Superior temporal gyrus (tissue), 1 donor: ENCODE data around the gene DAPK1.

Experiments
- DNase-seq: peaks from one replicate; pipeline ENCODE4 v3.0.0-alpha.2; 2016; ENCODE audit errors: extremely low spot score

Gene DAPK1

DNA sequence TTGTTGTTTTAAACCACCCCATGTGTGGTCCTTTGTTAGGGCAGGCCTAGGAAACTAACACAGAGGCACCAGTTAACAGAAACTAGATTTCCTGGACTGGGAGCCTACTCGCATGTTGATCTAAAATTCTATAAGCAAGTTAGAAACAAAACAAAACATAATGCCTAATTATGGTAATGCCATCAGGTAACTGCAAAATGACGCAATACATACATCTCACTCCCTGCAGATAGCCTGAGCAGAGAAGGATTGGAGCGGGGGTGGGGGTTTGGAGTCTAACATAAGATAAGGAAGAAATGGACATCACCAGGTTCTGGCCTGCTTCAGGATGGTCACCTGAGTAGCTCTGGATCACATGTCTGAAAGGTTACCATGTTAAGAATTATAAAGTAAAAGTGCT, 114.9 kb downstream of the DAPK1 start:
- DNase-seq: no peak

DNA sequence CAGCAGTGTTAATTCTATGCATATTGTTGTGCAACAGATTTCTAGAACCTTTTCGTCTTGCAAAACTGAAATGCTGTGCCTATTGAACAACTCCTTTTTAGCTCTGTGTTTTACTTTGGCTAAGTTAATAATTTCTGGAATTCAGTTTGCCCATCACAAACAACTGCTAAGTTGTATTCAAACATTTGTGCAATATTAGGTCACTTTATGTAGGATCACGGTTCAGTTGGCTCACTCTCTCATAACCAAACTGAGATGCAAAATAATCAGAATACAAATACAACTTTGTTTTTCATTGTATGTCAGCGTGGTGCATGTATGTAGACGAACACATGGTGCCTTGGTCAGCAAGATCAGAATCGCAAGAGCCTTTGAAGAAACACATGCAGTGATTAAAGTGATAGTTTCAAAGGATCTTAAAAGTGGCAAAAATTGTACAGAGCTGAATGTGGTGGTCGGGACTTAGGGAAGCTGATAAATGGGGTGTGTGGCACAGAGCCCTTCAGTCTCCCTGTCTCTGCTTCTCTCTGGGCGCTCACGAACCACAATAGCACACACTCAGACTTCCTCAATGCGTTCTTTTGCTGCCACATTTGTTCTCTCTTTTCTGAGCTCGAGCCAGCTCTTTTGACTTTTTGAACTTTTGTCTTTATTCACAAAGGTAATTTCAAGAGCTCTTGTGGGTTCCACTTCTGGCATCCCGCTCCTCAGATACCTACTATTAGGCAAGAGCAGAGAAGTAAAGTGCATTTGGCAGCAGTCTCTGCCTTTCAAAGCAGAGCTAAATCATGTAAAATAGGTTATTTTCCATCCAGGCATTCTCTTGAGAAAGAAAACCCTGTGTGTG, 115.8 kb downstream of the DAPK1 start:
- no peak for DNase-seq

DNA sequence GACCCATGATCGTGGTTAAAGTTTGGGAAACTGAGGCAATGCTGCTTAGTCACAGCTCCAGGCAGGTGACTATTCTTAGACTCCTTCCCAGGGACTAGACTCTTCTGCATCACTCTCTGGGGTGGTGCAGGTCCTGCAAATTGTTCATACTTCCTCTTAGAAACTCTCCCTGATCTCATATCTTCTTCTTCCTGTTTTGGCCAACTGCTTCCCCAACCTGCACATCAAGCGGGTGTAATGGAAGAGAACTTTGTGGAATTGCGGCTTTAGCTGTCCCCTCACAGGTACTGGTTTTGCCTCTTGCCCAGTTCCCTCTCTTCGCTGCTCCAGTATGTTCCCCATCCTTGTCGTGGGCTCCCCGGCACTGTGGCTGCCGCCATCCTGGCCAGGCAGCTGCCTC, 116.7 kb downstream of the DAPK1 start:
- no peak for DNase-seq

DNA sequence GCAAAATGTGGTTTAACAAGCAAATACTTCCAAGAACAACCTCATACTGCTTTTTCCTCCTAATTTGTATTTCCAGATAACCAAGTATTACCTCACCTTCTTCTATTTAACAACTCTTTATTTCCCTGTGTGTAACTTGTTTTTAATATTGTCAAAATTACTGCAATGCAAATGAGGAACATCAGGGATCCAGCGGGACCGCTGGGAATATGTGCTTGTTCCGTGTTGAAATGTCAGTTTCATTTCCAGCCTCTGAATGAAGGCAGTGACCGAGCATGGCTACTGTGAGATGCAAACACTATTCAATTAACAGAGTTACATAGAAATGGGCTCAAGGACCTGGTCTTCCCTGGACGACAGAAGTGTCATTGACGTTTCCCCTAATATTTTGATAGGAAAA, 117.5 kb downstream of the DAPK1 start:
- no peak for DNase-seq

DNA sequence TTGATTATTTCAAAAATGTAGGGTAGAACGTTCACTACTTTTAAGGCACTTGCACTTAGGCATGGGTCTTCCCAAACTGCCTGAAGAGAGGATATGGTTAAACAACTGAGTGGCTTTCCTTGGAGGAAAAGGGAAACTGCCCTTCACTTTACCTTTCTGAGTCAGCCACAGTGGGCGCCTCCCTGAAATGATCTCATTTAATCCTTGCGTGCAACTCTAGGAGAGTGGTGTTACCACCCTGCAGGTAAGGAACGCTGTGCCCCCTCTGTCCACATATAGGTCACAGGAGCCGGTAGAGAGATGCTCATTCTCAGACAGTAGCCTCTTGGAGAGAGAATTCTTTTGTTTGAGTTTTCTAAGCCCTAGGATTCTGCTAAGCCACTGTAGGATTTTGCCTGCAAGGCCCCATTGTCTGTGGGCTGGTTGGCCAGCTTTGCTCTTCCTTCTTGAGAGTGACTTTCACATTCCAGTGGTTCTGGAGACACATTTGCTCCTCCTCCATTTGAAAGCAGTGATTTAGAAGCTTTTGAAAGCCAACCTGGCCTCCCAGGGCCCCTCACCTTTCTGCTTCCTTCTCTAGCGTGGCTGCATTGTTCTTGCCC, 118.0 kb downstream of the DAPK1 start:
- DNase-seq: no peak

DNA sequence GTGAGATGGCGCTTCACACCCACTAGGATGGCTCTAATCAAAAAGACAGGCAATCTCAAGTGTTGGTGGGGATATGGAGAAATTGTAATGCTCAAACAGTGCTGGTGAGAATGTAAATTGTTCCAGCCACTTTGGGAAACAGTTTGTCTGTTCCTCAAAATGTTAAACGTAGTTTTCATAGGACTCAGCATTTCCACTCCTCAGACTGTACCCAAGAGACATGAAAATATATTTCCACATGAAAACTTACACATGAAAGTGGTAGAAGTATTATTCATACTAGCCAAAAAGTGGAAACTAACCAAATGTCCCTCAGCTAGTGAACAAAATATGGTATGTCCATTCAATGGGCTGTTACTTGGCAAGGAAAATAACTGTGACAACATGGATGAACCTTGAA, 120.6 kb downstream of the DAPK1 start:
- DNase-seq: no peak

DNA sequence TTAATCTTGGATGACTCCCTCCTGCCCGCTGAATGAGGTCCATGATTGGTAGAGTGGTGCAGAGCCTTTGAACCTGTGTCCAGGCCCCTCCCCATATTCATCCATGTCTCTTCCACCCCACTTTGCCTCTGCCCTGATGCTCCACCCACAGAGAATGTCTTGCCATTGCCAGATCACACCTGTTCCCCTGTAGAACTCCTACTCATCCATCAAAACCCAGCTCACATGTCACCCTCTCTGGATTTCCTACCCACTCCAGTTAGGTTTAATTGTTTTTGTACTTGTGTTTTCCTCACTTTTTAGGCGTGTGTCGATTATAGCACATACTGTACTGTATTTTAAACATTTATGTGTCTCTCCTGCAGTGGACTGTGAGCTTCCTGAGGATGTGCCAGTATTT, 121.3 kb downstream of the DAPK1 start:
- no peak for DNase-seq

DNA sequence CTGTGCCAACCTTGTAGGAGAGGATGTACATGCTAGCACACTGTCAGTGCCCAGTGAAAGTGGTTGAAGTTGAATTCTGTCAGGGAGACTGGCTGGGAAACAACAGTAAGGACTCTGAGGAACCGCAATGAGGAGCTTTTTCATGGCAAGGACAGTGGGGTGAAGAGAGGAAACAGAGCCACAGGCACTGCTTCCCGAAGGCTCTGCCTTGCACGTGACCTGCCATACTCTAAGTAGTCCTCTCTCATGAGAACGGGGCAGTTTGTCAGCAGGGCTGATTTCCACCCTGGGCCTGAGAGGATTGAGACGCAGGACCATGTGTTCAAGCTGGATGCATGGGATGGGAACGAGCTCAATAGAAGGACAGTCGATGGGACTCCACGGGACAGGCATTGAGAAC, 121.7 kb downstream of the DAPK1 start:
- no peak for DNase-seq

DNA sequence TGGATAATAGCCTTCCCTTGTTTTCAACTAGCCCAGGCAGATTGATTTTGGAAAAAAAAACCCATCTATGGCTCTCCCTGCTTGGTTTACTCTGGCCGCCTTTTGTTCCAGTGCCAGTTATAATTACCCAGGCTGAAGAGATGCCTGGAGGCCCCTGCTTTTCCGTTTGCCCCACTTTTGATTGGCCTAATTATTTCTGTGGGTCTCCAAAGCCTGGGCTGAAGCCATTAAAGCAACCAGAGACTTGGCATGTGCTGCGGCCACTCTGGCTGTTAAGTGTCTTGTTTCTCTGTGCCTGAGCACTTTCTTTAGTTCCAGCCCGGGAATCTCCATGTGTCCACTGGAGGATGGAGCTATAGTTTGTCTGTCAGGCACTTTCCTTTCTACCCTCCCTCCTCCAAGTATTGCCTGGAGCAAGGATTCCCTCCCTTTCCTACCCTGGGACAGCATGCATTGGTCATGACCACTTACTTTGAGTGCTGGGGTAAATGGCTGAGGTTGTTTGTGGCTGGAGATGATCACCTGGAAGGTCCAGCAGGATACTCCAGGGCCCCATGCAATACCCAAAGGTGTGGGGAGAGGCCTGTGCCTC, 123.2 kb downstream of the DAPK1 start:
- DNase-seq: no peak

DNA sequence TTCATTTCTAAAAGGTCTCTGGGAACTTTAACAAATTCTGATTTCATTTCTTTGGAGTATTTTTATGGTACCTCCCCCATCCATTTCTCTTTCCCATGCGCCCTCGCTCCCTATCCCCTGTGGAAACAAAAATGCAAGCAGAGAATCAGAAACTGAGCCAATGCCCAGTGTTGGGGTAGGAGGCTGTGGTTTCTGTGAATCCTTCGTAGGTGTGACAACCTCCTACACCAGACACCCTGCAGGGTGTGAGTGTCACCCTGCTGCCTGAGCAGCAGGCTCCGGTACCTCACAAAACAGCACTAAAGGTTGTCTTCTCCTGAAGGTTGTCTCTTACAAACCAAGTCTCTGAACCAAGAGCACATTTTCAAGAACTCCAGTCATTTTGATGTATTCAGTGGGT, 124.4 kb downstream of the DAPK1 start:
- DNase-seq: no peak

DNA sequence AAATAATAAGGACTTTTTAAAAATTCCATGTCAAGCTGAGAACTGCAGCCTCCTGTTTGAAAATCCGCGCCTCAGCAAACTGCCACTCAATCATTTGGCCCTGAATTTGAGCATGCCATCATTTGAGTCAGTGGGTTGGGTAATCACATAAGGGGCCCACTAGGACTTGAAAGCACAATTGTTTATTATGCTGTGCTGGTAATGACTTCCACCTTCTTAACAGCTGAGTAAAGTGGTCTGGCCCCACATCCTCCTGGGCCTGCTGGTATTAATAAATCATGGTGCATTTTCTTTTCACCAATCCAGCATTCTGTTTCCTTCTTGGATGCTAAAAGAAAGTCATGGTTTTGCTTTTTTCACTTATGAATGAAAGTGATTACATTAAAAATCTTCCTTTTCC, 125.3 kb downstream of the DAPK1 start:
- DNase-seq: no peak

DNA sequence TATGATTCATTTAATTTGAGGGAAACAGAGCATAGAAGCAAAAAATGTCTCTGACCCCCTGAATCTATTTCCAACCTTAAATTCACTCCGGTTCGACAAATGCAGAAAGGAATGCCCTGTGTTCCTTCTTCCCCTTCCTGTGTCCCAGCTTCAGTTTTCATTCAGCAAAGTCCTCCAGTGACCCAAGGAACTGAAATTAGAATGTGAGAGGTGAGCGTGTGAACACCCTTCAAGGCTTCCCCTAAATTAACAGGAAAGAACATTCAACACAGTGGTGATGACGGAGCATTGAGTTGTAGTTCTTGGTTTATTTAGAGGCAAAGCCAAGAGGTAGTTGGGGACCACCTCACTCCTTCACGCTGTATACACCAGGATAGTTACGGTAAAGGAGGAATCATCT, 130.7 kb downstream of the DAPK1 start:
- DNase-seq: no peak

DNA sequence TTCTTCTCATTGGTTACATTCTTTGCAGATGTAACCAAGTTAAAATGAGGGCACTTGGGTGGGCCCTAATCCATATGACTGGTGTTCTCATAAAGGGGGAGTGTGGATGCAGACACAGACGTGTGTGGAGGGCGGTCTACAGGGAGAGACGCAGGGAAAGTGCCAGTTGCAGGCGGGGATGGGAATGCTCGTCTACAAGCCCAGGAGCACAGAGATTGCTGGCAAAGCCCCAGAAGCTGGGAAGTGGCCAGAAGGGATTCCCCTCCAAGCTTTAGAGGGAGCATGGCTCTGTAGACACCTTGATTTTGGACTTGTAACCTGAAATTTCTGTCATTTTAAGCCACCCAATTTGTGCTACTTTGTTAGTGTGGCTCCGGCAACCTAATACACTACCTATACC, 131.4 kb downstream of the DAPK1 start:
- no peak for DNase-seq

DNA sequence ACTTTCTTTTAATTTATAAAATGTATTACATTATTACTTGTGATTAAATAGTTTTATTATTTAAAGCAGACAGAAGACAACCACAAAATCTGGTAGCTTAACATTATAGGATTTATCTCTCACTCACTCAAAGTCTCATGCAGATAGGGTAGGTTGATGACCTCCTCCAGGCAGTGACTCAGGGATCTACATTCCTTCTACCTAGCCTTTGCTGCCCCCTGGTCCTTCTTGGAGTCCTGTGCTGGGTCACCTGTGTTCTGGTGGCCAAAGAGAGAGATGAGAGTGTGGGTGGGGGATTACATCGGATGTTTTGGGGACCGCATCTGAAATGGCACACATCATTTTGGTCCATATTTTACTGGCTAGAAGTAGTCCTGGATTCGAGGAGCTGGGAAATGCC, 132.6 kb downstream of the DAPK1 start:
- no peak for DNase-seq

DNA sequence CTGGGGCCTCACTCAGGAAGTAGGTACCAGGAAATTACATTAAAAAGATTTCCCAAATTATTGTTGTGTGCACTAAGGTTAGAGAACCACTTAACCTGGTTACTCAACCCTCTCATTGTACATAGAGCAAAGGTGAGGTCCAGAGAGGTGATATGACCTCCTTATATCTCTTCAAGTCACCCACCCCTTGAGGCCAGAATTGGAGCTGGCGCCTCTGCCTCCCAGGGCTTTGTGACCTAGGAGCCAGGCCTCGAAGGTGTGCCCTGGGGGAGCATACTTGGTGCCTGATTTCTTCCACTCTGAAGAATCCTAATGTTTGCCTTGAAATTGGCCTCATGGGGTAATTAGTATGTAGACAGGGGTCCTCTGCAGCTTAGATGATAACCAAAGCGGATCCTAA, 133.2 kb downstream of the DAPK1 start:
- DNase-seq: no peak

DNA sequence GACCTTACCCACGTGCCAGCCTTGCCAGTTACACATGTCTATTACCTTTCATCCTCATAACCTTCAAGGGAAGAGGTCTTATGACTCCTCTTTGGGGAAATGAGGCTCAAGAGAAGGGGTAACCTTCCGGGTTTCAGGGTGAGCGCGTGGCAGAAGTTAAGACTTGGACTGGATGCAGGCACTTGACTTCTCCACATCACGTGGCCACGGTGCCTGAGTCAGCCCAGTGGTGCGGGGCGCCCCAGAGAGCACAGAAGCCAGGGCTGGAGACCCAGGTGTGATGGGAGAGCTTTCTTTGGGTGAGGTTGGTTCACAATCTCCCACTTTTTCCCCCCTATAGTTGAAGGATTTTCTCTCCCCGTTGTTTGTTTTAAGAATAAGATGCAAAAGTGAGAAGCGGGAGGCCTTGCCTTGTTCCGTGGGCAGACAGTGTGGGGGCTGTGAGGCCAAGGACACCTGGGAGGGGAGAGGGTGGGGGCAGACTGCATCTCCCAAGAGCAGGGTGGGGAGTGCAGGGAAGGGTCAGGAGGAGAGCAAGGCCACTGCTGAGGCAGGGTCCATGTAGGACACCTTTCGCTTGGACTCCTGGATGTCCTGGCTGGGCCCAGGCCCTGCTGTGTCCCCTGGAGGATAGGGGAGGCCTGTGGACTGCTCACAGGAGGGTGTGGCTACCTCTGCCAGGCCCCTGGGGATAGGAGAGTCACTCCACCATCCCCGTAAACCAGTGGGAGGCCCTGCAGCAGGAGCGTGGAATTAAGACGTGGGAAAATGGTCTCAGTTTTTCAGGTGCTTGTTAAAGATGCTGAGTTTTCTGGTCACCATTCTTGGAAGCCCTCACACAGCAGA, 138.2 kb downstream of the DAPK1 start:
- no peak for DNase-seq

DNA sequence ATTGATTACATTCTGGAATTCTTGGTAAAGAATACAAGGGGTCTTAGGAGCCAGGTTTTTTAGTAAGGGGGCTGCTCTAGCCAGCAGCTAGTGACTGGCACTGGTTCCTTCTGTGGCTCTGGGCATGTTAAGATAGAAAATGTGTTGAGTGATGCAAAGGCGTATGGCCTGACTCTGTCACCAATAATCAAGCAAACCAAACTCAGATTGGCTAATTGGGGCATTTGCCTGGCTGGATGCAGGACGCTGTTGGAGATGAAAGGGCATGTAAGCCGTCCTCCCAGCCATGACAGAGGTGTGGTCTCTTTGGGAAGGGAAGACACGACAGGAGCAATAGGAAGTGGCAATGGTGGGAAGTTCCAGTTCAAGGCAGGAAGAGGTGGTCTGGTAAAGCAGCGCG, 140.6 kb downstream of the DAPK1 start:
- no peak for DNase-seq

DNA sequence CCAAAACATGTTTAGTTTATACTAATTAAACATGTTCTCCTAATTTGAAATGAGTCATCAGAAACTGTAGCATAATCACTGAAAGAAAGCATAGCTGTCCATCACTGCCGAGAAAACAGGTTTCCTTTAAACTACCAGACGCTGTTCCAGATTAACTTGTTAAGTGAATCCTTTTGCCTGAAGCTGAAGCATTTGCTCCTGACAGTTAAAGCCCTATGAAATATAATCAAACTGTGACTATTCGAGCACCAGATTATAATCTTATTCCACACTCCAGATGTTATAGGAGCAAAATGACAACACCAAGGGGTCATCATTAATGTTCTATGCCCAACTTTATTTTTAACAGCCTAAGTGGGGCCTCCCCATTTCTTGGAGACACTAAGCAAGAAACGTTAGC, 142.3 kb downstream of the DAPK1 start:
- no peak for DNase-seq

DNA sequence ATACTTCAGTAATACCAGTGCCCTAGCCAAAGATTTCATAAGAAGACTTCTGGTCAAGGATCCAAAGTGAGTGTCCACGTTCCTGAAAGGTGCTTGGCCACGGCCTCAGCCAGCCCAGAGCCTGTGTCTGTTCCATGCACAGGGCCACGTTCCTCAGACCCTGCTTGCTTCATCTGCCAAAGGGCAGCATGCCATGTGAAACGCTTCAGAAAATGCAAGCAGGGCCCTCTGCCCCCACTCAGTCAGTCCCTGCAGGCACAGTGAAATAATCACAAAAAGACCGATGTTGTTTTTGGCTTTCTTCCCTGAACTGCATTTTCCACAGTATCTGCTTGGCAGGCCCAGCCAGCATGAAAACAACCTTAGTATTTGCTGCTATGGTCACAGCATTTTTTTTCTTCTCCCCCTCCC, 142.7 kb downstream of the DAPK1 start:
- DNase-seq: no peak

DNA sequence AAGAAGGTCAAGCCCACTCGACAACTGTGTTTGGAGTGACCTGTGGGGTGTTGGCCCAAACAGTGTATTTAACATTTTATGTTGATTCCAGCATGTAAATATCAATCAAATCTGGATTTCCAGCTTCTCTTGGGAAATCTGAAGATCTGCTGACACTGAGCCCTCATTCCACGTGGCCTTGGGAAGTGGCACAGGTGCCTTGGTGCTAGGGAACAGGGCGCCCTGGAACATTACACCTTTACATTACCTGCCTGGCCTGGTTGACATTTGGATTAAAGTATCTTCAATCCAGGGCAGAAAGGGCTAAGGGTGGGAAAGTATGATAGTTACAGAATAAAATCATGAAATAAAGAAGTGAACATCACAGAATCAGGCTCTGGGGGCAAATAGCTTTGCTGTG, 143.4 kb downstream of the DAPK1 start:
- DNase-seq: no peak

DNA sequence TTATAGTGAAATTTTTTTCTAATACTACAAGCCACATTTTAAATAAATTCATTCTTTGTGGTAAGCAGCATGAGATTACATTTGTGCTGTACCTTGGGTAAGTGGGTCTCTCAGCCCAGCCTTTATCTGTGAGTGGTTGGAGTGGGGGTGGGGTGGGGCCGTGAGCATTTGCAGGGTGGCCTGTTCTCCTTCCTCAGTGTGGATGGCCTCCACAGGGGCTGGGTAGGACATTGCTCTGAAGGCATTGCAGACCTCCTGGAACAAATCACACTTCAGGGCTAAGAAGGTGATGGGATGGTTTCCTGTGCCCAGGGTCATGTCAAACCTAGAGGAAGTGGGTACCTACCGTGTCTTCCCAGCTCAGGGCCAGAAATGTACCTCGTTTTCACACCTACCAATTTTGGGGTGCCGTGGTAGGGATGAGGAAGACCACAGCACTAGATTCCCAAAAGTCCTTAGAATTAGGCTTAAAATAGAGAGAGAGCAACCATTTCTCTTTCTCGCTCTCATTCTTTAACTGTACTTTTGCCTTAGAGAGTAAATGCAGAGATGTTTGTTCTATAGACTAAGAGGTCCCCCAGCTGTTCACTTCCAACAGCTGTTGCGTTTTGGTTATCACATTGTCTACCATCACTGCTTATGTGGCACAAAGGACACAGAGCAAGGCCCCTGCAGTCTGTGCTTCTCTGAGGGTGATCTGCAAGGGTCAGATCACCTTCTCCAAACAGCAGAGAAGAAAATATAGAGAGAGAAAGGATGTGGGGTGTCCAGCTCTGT, 144.9 kb downstream of the DAPK1 start:
- no peak for DNase-seq
